GM10847 (cell line): ENCODE data around the gene LCE3D.

Experiments
- POLR2A ChIP-seq: IDR thresholded peaks from 2 replicates; pipeline ENCODE4 v1.6.1; 2011; ENCODE audit not compliant: insufficient read length; ENCODE audit errors: extremely low read depth

LCE3D gene, protein sequence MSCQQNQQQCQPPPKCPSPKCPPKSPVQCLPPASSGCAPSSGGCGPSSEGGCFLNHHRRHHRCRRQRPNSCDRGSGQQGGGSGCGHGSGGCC

DNA sequence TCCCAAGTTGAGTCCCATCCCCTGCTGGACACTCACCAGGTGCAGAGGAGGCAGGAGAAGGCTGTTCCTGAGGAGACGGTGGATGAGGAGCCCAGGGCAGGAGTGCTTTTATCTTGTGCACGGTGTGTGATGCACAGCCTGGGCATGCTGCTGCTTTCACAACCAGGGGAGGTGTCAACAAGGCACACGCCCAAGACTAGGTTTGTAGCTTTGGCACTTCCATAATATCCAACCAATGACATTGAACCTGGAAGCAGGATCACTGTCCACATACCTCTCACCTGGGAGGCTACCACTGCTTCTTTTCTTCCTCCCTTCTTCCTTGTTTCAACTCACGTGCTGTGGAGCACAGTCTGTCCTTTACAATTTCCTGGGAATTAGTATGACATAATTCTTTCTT lies at the start of gene LCE3D:
Gene LCE3D, minus strand, starts transcription at position 84 of the 400 bp plus-strand sequence. CDS start 580 bp downstream, outside the sequence.
- TF ChIP-seq POLR2A = no peak

DNA sequence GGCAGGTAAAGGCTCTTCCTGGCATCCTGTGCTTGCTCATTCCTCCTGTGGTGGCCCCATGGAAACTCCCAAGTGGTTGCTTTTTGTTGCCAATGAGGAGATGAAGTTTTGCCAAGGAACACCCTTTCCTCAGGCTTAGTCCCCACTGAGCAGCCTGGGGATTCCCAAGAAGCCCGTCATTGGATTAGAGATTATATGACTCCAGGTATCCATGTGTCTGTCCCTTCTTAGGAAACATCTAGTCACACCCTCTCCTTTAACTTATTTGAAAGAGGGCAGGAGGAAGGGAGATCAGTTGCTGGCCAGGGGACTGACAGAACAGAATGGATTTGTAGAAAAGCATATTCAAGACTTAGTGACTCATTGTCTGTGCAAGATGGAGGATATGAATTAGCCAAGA lies 46.4 kb upstream of the LCE3D start:
- no peak for TF ChIP-seq POLR2A

DNA sequence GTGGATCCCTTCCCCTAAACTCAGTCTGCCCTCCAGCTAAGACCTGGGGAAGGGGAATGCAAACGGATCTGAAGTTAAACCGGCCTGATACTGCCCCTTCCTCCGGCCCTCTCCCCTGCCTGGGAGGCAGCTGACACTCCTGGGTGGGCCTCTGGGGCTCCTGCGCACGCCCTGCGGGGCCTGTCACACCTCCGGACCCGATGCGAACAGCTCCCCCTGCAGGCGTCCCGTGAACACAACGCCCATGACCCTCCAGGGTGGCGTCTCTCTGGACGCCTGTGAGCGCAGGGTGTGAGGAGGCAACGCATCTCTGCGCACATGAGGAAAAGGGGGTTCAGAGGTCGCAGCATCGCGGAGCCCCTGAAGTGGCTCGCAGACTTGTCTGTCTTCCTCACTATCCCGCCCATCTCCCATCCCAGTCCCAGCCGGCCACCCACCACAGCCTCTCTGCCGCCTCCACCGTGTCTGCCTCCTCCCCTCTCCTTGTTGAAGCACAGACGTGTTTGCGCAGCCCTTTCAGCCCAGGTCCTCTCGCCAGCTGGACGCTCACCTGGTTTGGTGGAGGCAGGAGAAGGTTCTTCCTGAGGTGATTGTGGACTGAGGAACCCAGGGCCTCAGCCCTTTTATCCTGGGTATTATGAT lies 43.0 kb upstream of the LCE3D start:
- TF ChIP-seq POLR2A = no peak

DNA sequence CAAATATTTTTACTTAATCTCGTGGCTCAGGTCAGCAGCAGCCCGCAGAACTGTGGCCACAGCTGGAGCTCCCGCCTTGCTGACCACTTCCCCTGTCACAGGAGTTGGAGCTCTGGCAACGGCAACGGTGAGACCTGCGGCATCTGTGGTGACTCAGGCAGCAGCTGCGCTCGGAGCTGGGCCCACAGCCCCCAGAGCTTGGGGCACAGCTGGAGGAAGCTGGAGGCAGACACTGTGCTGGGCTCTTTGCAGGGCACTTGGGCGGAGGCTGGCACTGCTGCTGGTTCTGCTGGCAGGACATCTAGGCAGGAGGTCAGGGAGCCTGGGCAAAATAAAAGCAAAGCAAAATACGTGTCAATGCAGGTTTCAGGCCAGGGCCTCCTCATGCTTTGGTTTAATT lies 42.5 kb upstream of the LCE3D start, which contains the start of gene LCE3A:
Gene LCE3A, minus strand, starts transcription at position 301 of the 400 bp plus-strand sequence. Its CDS starts 0 bp downstream, at position 301.
- TF ChIP-seq POLR2A = no peak

DNA sequence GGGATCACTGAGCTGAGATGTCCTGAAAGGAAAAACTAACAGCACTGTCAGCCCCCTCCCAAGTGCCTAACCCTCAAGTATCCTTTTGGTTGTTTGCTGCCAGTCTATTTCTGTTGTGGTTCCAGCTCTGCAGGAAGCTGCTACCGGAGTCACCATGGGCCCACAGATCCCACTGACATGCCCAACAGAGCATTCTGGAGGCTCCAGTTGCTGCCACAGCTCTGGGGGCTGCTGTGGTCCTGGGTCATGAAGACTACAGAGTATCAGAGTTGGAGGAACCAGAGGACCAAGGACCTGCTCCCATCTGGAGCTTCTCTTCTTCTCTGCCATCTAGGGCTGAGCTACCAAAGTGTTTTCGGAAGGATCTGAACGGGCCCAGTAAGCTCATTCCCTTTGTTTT lies 41.7 kb upstream of the LCE3D start:
- TF ChIP-seq POLR2A = no peak

DNA sequence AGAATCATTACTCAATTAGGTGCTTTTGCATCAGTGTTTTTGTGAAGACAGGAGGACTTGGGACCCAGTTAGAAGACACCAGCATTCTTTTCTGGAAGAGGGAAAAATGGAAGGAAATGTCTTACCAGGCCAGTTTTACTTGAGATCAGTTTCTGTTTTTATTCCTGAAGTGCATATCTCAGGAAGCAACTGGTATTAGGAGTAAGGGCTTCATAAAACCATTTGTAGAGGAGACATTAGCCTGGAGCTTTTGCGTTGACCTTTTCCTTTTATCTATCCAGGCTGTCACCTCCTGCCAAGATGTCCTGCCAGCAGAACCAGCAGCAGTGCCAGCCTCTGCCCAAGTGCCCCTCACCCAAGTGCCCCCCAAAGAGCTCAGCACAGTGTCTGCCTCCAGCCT lies 33.2 kb upstream of the LCE3D start, which contains the start of gene LCE3B:
Gene LCE3B, plus strand, starts transcription at position 301 of the 400 bp plus-strand sequence. Its CDS starts 0 bp downstream, at position 301.
- no peak for TF ChIP-seq POLR2A

DNA sequence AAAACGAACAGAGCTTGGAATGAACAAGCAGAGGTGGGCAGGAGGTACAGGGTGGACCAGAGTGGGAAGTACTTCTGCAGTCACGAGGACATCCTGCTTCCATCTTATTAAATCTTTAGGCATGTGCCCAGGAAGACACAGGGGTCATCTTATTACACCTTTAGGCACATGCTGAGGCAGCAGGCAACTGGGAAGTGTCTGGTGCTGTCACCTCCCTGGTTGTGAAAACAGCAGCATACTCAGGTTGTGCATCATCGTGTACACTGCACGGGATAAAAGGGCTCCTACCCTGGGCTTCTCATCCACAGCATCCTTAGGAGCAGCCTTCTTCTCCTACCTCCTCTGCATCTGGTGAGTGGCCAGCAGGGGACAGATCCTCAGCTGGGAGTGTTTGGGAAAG lies 19.6 kb upstream of the LCE3D start, which contains the start of gene LCE3C:
Gene LCE3C, plus strand, starts transcription at position 301 of the 400 bp plus-strand sequence. CDS start 498 bp downstream, outside the sequence.
- no peak for TF ChIP-seq POLR2A

DNA sequence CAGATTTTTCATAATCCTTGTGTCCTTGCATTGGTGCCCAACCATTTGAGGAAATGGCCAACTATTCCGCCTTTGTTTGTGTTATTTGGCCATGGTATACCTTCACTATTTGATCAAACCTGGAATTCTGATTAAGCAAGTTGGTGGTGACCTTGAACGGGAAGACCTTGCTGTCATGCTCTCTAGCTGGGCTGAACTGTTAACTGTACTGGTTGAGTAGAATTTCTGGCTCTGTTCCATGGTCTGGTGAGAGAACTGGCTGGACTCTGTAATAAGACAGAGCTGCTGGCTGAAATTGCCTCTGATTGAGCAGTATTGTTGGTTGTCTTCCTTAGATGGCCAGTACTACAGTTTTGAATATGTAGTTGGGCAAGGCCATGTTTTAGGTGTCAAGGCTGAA lies 16.7 kb upstream of the LCE3D start:
- TF ChIP-seq POLR2A = no peak

DNA sequence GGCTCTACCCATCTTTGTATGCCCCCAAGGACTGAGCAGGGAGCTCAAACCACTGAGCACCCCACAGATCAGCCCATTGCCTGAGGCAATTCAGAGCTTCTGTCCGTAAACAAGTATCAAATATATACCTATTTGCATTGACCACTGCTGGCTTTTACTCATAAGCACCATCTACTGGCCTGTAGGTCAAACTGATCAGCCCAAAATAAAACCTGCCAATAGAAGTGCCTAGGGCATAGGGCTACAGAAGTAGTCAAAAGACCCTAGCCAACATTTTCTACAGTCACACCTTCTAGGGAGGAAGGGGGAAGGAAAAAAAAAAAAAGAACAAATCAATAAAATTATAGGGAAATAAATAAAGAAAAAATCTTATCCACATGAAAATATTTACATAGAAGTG lies 5.3 kb upstream of the LCE3D start:
- no peak for TF ChIP-seq POLR2A

DNA sequence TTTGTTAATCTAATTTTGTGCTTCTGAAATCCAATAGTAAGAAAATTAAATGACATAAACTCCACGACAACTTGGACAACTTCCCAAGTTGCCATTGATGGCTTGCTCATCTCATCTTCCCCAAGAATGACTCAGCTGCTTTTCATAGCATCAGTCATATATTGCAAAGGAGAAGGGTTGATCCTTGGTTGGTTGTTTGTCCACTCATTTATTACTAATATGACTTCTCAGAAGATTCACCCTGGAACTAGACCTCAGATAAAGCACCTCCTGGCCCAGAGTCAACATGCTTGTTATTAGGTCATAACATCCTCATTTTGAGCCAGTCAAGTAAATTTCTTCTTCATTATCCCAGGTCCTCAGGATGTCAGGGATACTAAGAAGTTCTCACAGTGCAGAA lies 2.3 kb upstream of the LCE3D start:
- TF ChIP-seq POLR2A = no peak

DNA sequence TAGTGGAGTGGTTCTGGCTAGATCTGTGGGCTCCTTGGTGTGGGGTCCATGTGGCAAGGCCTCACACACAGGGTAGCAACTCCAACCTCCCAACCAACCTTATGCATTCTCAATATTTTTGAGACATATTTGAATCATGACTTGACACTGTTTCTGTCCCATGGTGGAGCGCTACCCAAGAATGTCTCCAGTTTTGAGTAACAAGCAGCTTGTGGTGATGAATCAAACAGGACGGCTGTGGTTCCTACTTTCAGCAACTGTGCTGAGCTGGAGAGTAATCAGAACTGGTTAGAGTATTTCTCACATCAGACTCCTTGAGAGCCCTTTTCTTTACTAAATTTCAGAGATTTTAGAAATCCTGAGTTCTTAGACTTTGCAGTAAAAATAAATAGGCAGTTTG lies 3.1 kb downstream of the LCE3D start:
- TF ChIP-seq POLR2A = no peak

DNA sequence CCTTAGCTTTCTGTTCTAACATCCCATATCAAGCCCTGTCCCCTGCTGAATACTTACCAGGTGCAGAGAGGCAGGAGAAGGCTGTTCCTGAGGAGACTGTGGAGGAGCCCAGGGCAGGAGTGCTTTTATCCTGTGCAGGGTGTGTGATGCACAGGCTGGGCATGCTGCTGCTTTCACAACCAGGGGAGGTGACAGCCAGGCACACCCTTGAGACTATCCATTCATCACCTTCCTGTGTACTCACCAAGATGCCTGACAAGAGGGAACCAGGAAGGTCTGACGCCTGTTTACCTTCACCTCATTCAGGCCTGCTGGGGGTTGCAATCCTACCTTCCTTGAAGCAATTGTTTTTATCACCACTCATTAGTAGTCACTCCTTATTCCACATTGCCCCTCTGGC lies 13.6 kb downstream of the LCE3D start, which contains the start of gene LCE3E:
Gene LCE3E, minus strand, starts transcription at position 100 of the 400 bp plus-strand sequence. CDS start 572 bp downstream, outside the sequence.
- no peak for TF ChIP-seq POLR2A

DNA sequence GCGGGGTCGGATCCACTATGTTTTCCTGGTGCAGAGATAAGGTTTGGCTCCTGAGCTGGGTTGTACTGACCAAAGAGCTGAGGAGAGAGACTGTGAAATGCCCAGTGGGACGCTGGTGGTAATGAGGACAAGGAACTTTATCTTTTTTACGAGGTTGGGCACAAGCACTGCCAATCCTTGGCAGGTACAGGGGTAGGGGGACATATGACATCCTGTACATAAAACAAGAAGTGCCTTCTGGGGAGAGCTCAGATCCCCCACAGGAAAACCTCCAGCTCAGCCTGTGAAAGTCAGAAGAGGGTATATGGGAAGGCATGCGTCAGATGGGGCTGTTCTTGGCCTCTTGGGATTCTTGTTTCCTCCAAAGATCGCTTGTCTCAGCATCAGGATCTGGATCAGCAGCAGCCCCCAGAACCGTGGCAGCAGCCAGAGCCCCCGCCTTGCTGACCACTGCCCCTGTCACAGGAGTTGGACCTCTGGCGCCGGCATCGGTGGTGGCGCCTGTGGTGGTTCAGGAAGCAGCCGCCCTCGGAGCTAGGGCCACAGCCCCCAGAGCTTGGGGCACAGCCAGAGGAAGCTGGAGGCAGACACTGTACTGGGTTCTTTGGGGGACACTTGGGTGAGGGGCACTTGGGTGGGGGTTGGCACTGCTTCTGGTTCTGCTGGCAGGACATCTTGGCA lies 14.6 kb downstream of the LCE3D start:
- no peak for TF ChIP-seq POLR2A

DNA sequence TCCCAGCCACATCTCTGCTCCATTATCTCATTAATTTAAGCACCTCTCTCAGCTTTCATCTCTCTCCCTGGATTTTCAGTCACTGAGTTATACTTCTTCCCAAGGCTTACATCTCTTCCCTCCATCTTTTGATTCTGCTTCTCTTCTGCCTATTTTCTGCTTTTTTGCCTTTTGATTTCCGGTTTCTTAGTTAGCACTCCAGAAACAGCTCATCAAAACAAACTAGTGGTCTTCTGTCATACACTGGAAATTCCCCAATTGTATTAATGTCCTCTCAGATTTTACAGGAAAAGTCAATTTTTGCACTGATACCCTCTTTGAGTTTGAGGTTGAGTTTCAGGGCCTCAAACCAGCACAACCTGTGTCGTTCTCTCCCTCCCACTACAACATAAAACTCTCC lies 15.2 kb downstream of the LCE3D start:
- TF ChIP-seq POLR2A = no peak

DNA sequence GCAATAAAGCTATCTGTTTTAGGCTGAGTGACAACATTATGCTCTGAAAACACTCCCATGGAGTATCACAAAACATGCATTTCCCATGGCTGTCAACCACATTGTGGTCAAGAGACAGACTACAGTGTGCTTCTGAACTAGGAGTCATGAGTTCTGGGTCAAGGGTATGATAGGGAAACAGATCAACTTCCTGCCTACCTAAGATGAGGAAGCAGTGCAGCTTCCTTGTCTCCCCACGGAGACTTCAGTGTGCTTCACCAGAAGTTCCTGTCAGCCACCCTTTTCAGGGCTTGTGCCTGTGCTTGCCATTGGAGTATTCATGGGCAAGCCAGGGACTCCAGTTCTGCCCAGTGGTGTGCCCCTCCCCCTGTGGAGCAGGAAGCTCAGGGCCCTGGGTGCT lies 33.6 kb downstream of the LCE3D start:
- TF ChIP-seq POLR2A = no peak

DNA sequence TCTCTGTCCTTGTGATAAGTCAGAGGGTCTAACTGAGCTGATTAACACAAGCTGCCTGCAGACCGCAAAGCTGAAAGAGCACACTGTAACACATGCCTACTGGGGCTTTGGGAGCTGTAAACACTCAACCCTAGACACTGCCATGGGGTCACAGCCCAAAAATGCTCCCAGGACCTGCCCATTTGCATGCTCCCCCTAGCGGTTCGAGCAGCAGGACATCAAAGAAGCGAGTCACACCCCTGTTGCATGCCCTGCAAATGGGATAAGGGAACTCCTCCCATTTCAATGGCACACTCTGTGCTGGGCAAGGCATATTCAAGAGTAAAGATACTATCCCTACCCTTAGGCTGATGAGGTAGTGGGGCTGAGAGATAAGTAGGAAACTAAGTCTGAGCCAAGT lies 36.5 kb downstream of the LCE3D start:
- no peak for TF ChIP-seq POLR2A
